GM12878 (cell line): Measurements from ENCODE around the gene LRRC55. TPM values are rescaled to one million over a fixed set of nuclear protein-coding genes. Genes with fewer than 3 reads are reported as not detected.

Experiments used
- CHD1 ChIP-seq: IDR thresholded peaks from 2 replicates; pipeline ENCODE4 v1.6.1; 2012; ENCODE audit warnings: low read depth, low read length, improper control_type of control experiment
- CHD2 ChIP-seq: IDR thresholded peaks from 2 replicates; pipeline ENCODE4 v1.6.1; 2011; ENCODE audit warnings: low read depth, low read length, improper control_type of control experiment, borderline replicate concordance
- CTCF ChIP-seq, 3 experiments: IDR thresholded peaks in 2 of 3; conservative IDR thresholded peaks in 1 of 3; 2 replicates each; pipeline ENCODE4 v1.5.1; 2011; ENCODE audit warnings: low read depth in 3 of 3, low read length in 3 of 3, mild to moderate bottlenecking in 3 of 3, control low read depth in 2 of 3, moderate library complexity in 2 of 3, inconsistent platforms in 1 of 3, mixed read lengths in 1 of 3; ENCODE audit not compliant: control insufficient read depth in 2 of 3, insufficient read depth in 1 of 3; ENCODE audit errors: extremely low read depth in 1 of 3
- ESRRA ChIP-seq: IDR thresholded peaks from 2 replicates; pipeline ENCODE4 v1.6.1; 2012; ENCODE audit warnings: mild to moderate bottlenecking, low read length, improper control_type of control experiment
- NR2C2 ChIP-seq: IDR thresholded peaks from 2 replicates; pipeline ENCODE4 v1.6.1; 2011; ENCODE audit warnings: borderline replicate concordance, low read depth; ENCODE audit not compliant: control insufficient read depth, insufficient read length
- PRDM15 ChIP-seq: fragments of 450-650 bp; formaldehyde crosslinking; IDR thresholded peaks from 2 replicates; pipeline ENCODE4 v1.4.0; 2020; ENCODE audit warnings: mild to moderate bottlenecking, moderate library complexity
- SUPT20H ChIP-seq: IDR thresholded peaks from 2 replicates; pipeline ENCODE4 v1.6.1; 2011; ENCODE audit warnings: low read depth, mild to moderate bottlenecking, low read length, moderate library complexity, borderline replicate concordance; ENCODE audit not compliant: control insufficient read depth
- polyA plus RNA-seq, 11 experiments: library from polyadenylated mRNA; depleted of rRNA in 4 of 11; unstranded in 6 of 11; stranded (reverse) in 5 of 11; fragments of >200 nt; fragmentation: Nextera tagmentation in 4 of 11; fragmentation: Illumina TruSeq in 1 of 11; extraction: Ambion mirVana in 4 of 11; extraction: Trizol in 1 of 11; gene quantifications; 1 replicate in 1 of 11; 2 replicates in 10 of 11; pipeline versions ENCODE4 v1.2.1 to v1.2.3, GENCODE V29; 2011 to 2016; ENCODE audit warnings: inconsistent platforms in 2 of 11, missing spikeins in 2 of 11, low read depth in 1 of 11
- total RNA-seq, 4 experiments: library from RNA; depleted of rRNA in 3 of 4; stranded (reverse); fragments of >200 nt in 3 of 4; fragmentation: Illumina TruSeq in 1 of 4; extraction: Trizol in 1 of 4; gene quantifications; 2 replicates each; pipeline versions ENCODE4 v1.2.1 to v1.2.3, GENCODE V29; 2013 to 2021

LRRC55 gene
- total and polyA plus RNA-seq, 10 of the 15 experiments (the other 5 are each of a cell fraction or from before 2014, with no cell fraction given), result 0.01 to 0.04 TPM; not detected in 8

GRCh38 chr11:57180081-57180561, 1.6 kb upstream of the LRRC55 start (continued):
- TF ChIP-seq CTCF (IDR thresholded peaks at IDR 0.05 in 2 of 3, conservative IDR thresholded peaks at IDR 0.05 in 1 of 3; ENCODE audit: control insufficient read depth in 2 of 3, extremely low read depth in 1 of 3, insufficient read depth in 1 of 3, low read depth in 3 of 3, low read length in 3 of 3) (no peak), CHD2 (no peak), SUPT20H (no peak), ESRRA (no peak), CHD1 (no peak), NR2C2 (no peak), PRDM15 (CRISPR knock-in tag) (no peak)
